K562 (cell line): ENCODE measurements around the gene COL7A1. TPM values are rescaled to one million over a fixed set of nuclear protein-coding genes. Genes with fewer than 3 reads are reported as not detected.

Experiments
- CBX1 ChIP-seq: sonication (generic); IDR thresholded peaks from 2 replicates; pipeline ENCODE4 v1.6.1; 2016; ENCODE audit warnings: antibody characterized with exemption, low read depth, mild to moderate bottlenecking
- EP300 ChIP-seq: IDR thresholded peaks from 2 replicates; pipeline ENCODE4 v1.6.1; 2012; ENCODE audit warnings: low read length, improper control_type of control experiment
- ETS2 ChIP-seq: IDR thresholded peaks from 2 replicates; pipeline ENCODE4 v1.6.1; 2016; ENCODE audit warnings: borderline replicate concordance, missing genetic modification characterization, mild to moderate bottlenecking, moderate library complexity, missing compliant biosample characterization; ENCODE audit not compliant: poor library complexity, severe bottlenecking
- FOS ChIP-seq: IDR thresholded peaks from 3 replicates; pipeline ENCODE4 v1.6.1; 2011; ENCODE audit not compliant: insufficient read length; ENCODE audit errors: extremely low read depth
- HMG20A ChIP-seq: fragments of 450-650 bp; formaldehyde crosslinking; conservative IDR thresholded peaks from 2 replicates; pipeline ENCODE4 v1.4.0; 2020; ENCODE audit warnings: mild to moderate bottlenecking, mixed read lengths
- HOXB6 ChIP-seq: fragments of 250-450 bp; sonication (Bioruptor Pico); IDR thresholded peaks from 2 replicates; pipeline ENCODE4 v1.5.1; 2022; ENCODE audit warnings: mild to moderate bottlenecking, borderline replicate concordance
- POLR2H ChIP-seq: IDR thresholded peaks from 2 replicates; pipeline ENCODE4 v1.6.1; 2016; ENCODE audit warnings: missing genetic modification characterization, low read depth, mild to moderate bottlenecking, control low read depth, missing compliant biosample characterization, moderate library complexity
- POU5F1 ChIP-seq: fragments of 150-350 bp; IDR thresholded peaks from 2 replicates; pipeline ENCODE4 v1.6.1; 2014; ENCODE audit warnings: borderline replicate concordance, low read length, low read depth, mild to moderate bottlenecking; ENCODE audit not compliant: partially characterized antibody
- PRDM10 ChIP-seq: fragments of 450-650 bp; IDR thresholded peaks from 2 replicates; pipeline ENCODE4 v1.6.1; 2018; ENCODE audit not compliant: partially characterized antibody
- PTTG1 ChIP-seq: fragments of 450-650 bp; IDR thresholded peaks from 2 replicates; pipeline ENCODE4 v1.6.1; 2016; ENCODE audit warnings: low read depth, mild to moderate bottlenecking, missing genetic modification characterization, missing compliant biosample characterization
- RAD51 ChIP-seq: fragments of 450-650 bp; IDR thresholded peaks from 2 replicates; pipeline ENCODE4 v1.7.1; 2016; ENCODE audit warnings: low read depth, mild to moderate bottlenecking, borderline replicate concordance
- SIN3A ChIP-seq, 2 experiments: fragments of 150-350 bp in 1 of 2; IDR thresholded peaks; 2 replicates each; pipeline ENCODE4 v1.6.1; 2011 to 2016; ENCODE audit warnings: borderline replicate concordance in 2 of 2, low read depth in 2 of 2, low read length in 2 of 2, mild to moderate bottlenecking in 2 of 2, moderate library complexity in 2 of 2; ENCODE audit not compliant: control insufficient read depth in 1 of 2
- SIN3B ChIP-seq: fragments of 450-650 bp; IDR thresholded peaks from 2 replicates; pipeline ENCODE4 v1.6.1; 2017; ENCODE audit warnings: low read depth, mild to moderate bottlenecking, moderate library complexity
- SLC30A9 ChIP-seq: fragments of 250-450 bp; sonication (Bioruptor Pico); IDR thresholded peaks from 2 replicates; pipeline ENCODE4 v1.8.0; 2022; ENCODE audit warnings: mild to moderate bottlenecking, moderate library complexity
- TRIM25 ChIP-seq: fragments of 450-650 bp; IDR thresholded peaks from 2 replicates; pipeline ENCODE4 v1.7.0; 2016; ENCODE audit warnings: borderline replicate concordance
- ZBTB26 ChIP-seq: fragments of 450-650 bp; formaldehyde crosslinking; IDR thresholded peaks from 2 replicates; pipeline ENCODE4 v1.4.0; 2022; ENCODE audit warnings: missing genetic modification characterization
- ZC3H4 ChIP-seq: sonication (generic); formaldehyde crosslinking; IDR thresholded peaks from 2 replicates; pipeline ENCODE4 v1.9.0; 2021; ENCODE audit warnings: missing genetic modification reagents, borderline replicate concordance
- ZNF507 ChIP-seq: conservative IDR thresholded peaks from 2 replicates; pipeline ENCODE4 v1.6.1; 2017; ENCODE audit warnings: missing genetic modification characterization, missing compliant biosample characterization
- polyA plus RNA-seq, 8 experiments: library from polyadenylated mRNA; depleted of rRNA in 4 of 8; stranded (reverse) in 5 of 8; unstranded in 3 of 8; fragments of >200 nt; fragmentation: Nextera tagmentation in 2 of 8; fragmentation: Illumina TruSeq in 1 of 8; extraction: Ambion mirVana in 2 of 8; extraction: Trizol in 1 of 8; gene quantifications; 2 replicates each; pipeline versions ENCODE4 v1.2.1 to v1.2.3, GENCODE V29; 2011 to 2014; ENCODE audit warnings: inconsistent platforms in 1 of 8, missing spikeins in 1 of 8
- total RNA-seq, 7 experiments: library from RNA; depleted of rRNA in 6 of 7; stranded (reverse); fragments of >200 nt in 6 of 7; fragmentation: Illumina TruSeq in 2 of 7; extraction: Trizol in 2 of 7; gene quantifications; 2 replicates each; pipeline versions ENCODE4 v1.2.1 to v1.2.3, GENCODE V29; 2011 to 2021; ENCODE audit warnings: low replicate concordance in 1 of 7

The COL7A1 gene
- total and polyA plus RNA-seq, 9 of the 15 experiments (the other 6 are each of a cell fraction or from before 2014, with no cell fraction given): 0.09 to 0.66 (median 0.35) TPM; not detected in 3

GRCh38 chr3:48635222-48636021 is 40.3 kb upstream of the COL7A1 start, which contains the start of gene SLC26A6 (continued):
- TF ChIP-seq PRDM10 (peak; percentile 57), RAD51 (no peak), SLC30A9 (no peak), ZBTB26 (CRISPR knock-in tag) (no peak), HOXB6 (CRISPR knock-in tag) (no peak), FOS (peak; percentile 52), SIN3A (IDR thresholded peaks at IDR 0.05; ENCODE audit: borderline replicate concordance in 2 of 2, control insufficient read depth in 1 of 2, low read depth in 2 of 2, low read length in 2 of 2) (peak; percentile 40 to 82; a peak in 2 of 4 replicates), ETS2 (tag) (no peak), SIN3B (no peak), CBX1 (no peak), EP300 (no peak), HMG20A (CRISPR knock-in tag) (no peak), TRIM25 (peak; percentile 90; the same call in 1 of the 2 replicates), POLR2H (no peak), PTTG1 (tag) (no peak), ZC3H4 (CRISPR knock-in tag) (no peak), POU5F1 (no peak), ZNF507 (tag) (no peak)
